T-helper 17 cell (primary cell): Measurements from ENCODE around the gene KMT2E. TPM values are rescaled to one million over a fixed set of nuclear protein-coding genes. Genes with fewer than 3 reads are reported as not detected.
"Not testable (repeated sequence)": the region's sequence is repeated elsewhere in the genome, so short reads cannot be mapped to it uniquely, and the experiment has no call there.

Source experiments
- ATAC-seq: fragments of 150-1000 bp; cut with Tn5 transposase; 2 replicates; pipeline ENCODE4 v1.10.0; 2021; ENCODE audit warnings: mild to moderate bottlenecking, moderate library complexity
- DNase-seq, 3 donors: peaks; one replicate each; pipeline versions ENCODE4 v3.0.0 to v3.0.0-alpha.2; 2020 to 2021
- H3K9me3 ChIP-seq: one replicate; pipeline ENCODE4 v1.7.0; 2013; ENCODE audit warnings: low read length, mild to moderate bottlenecking; ENCODE audit not compliant: control insufficient read depth, poor library complexity, severe bottlenecking
- H3K27ac Mint-ChIP-seq: one replicate; pipeline ENCODE4 v1.8.0; 2022; ENCODE audit warnings: mild to moderate bottlenecking, moderate library complexity, mixed read lengths
- H3K27me3 Mint-ChIP-seq: one replicate; pipeline ENCODE4 v1.8.0; 2022; ENCODE audit warnings: mixed read lengths
- H3K36me3 Mint-ChIP-seq: one replicate; pipeline ENCODE4 v1.8.0; 2022; ENCODE audit warnings: low read depth, mixed read lengths
- H3K4me1 Mint-ChIP-seq: one replicate; pipeline ENCODE4 v1.8.0; 2022; ENCODE audit warnings: mild to moderate bottlenecking, mixed read lengths
- H3K4me3 Mint-ChIP-seq: one replicate; pipeline ENCODE4 v1.8.0; 2022; ENCODE audit warnings: mild to moderate bottlenecking, moderate library complexity, mixed read lengths
- total RNA-seq, 4 donors: library from RNA in 2 of 4; stranded (reverse) in 2 of 4; gene quantifications; one replicate each; pipeline ENCODE4 v1.2.3 and lab custom pipeline; 2022 to 2026

KMT2E gene
- total RNA-seq, 2 donors from 2014 or later: 285 to 301 TPM

DNA sequence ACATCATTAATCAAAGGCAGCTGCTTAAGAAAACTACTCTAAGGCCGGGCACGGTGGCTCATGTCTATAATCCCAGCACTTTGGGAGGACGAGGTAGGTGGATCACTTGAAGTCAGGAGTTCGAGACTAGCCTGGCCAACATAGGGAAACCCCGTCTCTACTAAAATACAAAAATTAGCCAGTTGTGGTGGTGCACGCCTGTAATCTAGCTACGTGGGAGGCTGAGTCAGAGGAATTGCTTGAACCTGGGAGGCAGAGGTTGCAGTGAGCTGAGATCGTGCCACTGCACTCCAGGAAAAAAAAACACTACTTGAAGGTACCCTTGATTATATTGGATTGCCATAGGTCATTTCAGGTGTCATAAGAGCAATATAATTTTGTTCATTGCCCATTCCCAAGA, 14.9 kb downstream of the KMT2E start:
- peaks cover 54% of the 10 kb centered on the region for H3K4me1 Mint-ChIP-seq
- not testable (repeated sequence) for H3K9me3 ChIP-seq, H3K27me3 Mint-ChIP-seq, ATAC-seq, DNase-seq, H3K36me3 Mint-ChIP-seq
- H3K4me3 Mint-ChIP-seq: peak overlapping the region; percentile 8
- peak overlapping the region; percentile 24 for H3K27ac Mint-ChIP-seq

DNA sequence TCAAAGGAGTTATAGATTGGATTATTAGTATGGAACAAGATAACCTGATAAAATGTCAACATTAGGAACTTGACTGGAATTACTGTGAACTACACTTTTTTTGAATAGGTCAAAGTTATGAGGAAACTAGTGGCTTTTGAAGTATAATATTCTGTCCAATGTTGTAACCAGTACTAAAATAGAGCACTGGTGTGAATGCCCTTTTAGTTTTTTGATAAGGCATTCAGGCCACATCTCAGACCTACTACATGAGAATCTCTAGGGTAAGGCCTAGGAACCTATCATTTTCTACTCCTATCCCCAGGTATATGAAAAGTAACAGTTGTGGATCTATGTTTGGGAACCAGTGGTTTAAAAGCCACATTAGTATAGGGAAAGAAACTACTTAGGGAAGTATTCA, 16.4 kb downstream of the KMT2E start:
- ATAC-seq (no peak), DNase-seq (no peak)
- no peaks in the 10 kb centered on the region for H3K27me3 Mint-ChIP-seq
- peaks cover 50% of the 10 kb centered on the region for H3K4me1 Mint-ChIP-seq
- peak overlapping the region; percentile 24 for H3K27ac Mint-ChIP-seq
- H3K4me3 Mint-ChIP-seq: peak overlapping the region; percentile 7
- H3K36me3 Mint-ChIP-seq: no peaks in the 10 kb centered on the region
- H3K9me3 ChIP-seq: no peaks in the 10 kb centered on the region

DNA sequence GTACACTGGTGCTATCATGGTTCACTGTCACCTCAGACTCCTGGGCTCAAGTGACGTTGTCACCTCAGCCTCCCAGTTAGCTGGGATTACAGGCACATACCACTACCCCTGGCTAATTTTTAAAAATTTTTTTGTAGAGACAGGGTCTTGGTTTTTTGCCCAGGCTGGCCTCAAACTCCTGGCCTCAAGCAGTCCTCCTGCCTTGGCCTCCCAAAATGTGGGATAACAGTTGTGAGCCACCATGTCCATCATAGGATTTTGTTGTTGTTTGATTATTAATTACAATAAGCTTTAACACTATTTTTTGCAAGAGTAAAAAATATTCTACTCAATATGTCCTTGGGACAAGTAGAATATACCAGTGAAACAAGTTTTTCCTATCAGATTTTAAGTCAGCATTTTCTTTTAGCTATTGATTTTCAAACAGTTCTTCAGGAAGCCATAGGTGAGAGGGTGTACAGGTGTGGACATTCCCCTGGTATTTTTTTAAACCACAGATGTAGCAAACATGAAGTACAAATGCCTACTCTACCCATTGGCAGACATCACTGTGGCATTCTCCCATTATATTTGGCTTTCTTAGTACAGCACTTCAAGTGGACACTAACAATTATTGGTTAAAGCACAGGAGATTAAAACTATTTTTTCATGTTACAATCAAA, 18.7 kb downstream of the KMT2E start:
- no peak overlapping the region for H3K4me3 Mint-ChIP-seq
- DNase-seq (no peak), ATAC-seq (peak; percentile 49)
- H3K27ac Mint-ChIP-seq: peak overlapping the region; percentile 24
- H3K27me3 Mint-ChIP-seq: no peaks in the 10 kb centered on the region
- peaks cover 49% of the 10 kb centered on the region for H3K4me1 Mint-ChIP-seq
- H3K36me3 Mint-ChIP-seq: no peaks in the 10 kb centered on the region
- H3K9me3 ChIP-seq: no peaks in the 10 kb centered on the region

DNA sequence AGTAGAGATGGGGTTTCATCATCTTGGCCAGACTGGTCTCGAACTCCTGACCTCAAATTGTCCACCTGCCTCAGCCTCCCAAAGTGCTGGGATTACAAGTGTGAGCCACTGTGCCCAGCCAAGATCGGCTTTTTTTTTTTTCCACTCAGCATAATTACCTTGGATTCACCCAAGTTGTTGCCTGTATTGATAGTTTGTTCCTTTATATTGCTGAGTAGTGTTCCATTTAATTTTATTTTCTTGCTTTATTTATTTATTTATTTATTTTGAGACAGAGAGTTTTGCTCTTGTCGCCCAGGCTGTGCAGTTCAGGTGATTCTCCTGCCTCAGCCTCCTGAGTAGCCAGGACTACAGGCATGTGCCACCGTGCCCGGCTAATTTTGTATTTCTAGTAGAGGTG, 21.3 kb downstream of the KMT2E start:
- Mint-ChIP-seq H3K4me1 (peaks cover 40% of the 10 kb centered on the region), H3K4me3 (peak overlapping the region; percentile 56), H3K36me3 (peaks cover 3% of the 10 kb centered on the region), H3K27me3 (no peaks in the 10 kb centered on the region), H3K27ac (no peak overlapping the region)
- ATAC-seq (no peak), DNase-seq (no peak)
- no peaks in the 10 kb centered on the region for H3K9me3 ChIP-seq

DNA sequence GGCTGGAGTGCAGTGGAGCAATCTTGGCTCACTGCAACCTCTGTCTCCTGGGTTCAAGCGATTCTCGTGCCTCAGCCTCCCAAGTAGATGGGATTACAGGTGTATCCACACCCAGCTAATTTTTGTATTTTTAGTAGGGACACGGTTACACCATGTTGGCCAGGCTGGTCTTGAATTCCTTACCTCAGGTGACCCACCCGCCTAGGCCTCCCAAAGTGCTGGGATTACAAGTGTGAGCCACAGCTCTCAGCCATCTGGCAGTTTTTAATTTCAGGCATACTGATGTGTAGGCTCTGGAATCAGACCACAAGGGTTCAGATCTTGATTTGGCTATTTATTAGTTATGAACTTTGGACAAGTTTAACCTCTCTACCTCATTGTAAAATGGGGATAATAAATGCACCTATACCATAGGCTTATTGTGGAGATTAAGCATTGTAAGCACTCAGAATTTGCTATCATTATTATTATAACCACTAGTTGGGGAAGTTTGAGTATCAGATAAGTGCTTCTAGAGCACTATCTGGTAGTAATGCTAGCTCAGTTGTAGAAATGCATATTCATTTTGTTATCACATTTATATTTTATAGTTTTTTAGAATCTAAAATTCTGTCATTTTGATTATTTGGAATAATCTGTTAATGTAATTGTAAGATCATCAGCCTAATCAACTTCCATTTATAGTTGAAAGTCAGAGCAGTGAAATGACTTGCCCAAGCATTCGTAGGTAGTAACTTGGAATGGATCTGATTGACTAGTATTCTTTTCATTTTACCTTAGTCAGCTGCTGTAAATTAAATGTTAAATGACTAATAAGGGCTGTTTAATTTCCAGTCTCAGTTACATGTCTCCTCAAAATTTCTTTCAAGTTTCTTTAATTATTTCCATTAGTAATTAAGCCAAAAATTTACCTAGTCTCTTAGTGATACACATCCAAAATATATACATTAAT, 22.5 kb downstream of the KMT2E start:
- H3K4me3 Mint-ChIP-seq: peak overlapping the region; percentile 9
- H3K27me3 Mint-ChIP-seq: no peaks in the 10 kb centered on the region
- peak overlapping the region; percentile 76 for H3K27ac Mint-ChIP-seq
- H3K9me3 ChIP-seq: no peaks in the 10 kb centered on the region
- ATAC-seq (peak; percentile 39), DNase-seq (no peak)
- peaks cover 3% of the 10 kb centered on the region for H3K36me3 Mint-ChIP-seq
- H3K4me1 Mint-ChIP-seq: peaks cover 37% of the 10 kb centered on the region

DNA sequence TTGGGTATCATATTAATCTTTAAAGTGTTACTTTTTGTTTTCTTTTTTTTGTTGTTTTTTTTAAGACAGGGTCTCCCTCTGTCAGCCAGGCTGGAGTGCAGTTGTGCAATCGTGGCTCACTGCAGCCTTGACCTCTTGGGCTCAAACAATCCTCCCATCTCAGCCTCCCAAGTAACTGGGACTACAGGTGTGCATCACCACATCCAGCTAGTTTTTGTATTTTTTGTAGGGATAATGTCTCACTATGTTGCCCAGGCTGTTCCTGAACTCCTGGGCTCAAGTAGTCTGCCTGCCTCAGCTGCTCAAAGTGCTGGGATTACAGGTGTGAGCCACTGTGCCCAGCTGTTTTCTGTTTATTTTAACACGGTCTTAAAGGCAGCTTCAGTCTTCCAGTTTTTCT, 23.3 kb downstream of the KMT2E start:
- ATAC-seq: no peak
- no peak for DNase-seq
- peak overlapping the region; percentile 76 for H3K27ac Mint-ChIP-seq
- H3K27me3 Mint-ChIP-seq: no peaks in the 10 kb centered on the region
- H3K4me3 Mint-ChIP-seq: no peak overlapping the region
- H3K4me1 Mint-ChIP-seq: peaks cover 37% of the 10 kb centered on the region
- no peaks in the 10 kb centered on the region for H3K9me3 ChIP-seq
- H3K36me3 Mint-ChIP-seq: peaks cover 3% of the 10 kb centered on the region

DNA sequence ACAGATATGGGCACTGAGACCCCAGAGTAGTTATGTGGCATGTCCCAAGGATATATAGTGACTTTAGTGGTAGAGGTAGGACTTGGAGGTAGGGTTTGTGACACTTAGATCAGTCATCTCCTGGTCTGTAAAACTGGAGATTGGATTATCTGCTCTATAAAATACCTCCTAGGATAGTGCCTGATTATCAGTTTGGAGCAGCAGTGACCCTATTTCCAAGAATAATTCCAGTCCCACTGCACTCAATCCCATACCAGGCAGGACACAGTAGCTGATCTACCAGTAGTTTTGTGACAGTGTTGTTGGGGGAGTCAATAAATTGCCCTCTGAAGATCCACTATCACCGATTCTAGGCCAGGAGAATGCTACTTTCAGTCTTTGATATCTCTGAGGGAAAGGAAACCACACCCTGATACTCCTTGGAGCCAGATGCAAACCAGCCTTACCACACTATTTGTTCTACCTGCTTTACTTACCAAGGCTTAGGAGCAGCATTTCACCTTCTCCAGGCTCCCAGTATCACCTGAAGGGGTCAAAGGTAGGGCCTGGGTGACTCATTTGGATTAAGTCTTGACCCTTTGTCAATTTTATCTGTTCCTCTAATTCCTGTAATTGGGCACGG, 30.6 kb downstream of the KMT2E start:
- H3K4me1 Mint-ChIP-seq: peaks cover 34% of the 10 kb centered on the region
- H3K36me3 Mint-ChIP-seq: peaks cover 11% of the 10 kb centered on the region
- peak; percentile 24 for ATAC-seq
- peak overlapping the region; percentile 87 for H3K27ac Mint-ChIP-seq
- H3K27me3 Mint-ChIP-seq: no peaks in the 10 kb centered on the region
- no peak overlapping the region for H3K4me3 Mint-ChIP-seq
- H3K9me3 ChIP-seq: no peaks in the 10 kb centered on the region
- no peak for DNase-seq

DNA sequence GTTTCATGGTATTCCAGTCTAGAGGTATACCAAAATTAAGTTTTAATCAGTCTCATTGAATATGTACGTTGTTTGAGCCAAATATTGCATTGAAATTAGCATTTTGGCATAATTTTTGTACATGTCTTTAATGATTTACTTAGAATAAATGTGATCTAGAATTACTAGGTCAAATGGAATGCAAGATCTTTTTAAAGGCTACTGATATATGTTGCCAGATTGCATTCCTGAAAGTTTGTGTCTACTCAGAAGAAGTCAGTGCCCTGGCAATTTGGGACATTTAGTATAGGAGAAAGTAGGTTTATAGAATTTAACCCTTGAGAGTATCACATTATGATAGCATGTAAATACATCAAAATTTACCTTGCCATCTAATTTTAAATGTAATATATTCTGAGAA, 32.4 kb downstream of the KMT2E start:
- Mint-ChIP-seq H3K36me3 (peaks cover 14% of the 10 kb centered on the region), H3K27ac (peak overlapping the region; percentile 87), H3K27me3 (no peaks in the 10 kb centered on the region), H3K4me3 (no peak overlapping the region), H3K4me1 (peaks cover 46% of the 10 kb centered on the region)
- no peak for DNase-seq
- no peaks in the 10 kb centered on the region for H3K9me3 ChIP-seq
- ATAC-seq: no peak

DNA sequence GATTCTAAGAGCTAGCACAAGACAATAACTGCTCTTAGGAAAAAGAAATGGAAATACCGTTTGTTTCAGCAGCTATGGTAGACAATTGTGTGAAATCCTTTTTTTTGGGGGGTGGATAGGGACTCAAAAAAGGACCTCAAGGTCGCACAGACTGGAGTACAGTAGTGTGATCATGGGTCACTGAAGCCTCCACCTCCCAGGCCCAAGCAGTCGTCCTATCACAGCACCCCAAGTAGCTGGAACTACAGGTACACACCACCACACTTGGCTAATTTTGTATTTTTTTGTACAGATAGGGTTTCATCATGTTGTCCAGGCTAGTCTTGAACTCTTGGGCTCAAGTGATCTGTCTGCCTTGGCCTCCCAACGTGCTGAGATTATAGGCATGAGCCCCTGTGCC, 33.9 kb downstream of the KMT2E start:
- H3K27ac Mint-ChIP-seq: no peak overlapping the region
- H3K9me3 ChIP-seq: no peaks in the 10 kb centered on the region
- H3K4me1 Mint-ChIP-seq: peaks cover 51% of the 10 kb centered on the region
- ATAC-seq (no peak), DNase-seq (no peak)
- H3K27me3 Mint-ChIP-seq: no peaks in the 10 kb centered on the region
- H3K4me3 Mint-ChIP-seq: no peak overlapping the region
- peaks cover 14% of the 10 kb centered on the region for H3K36me3 Mint-ChIP-seq

DNA sequence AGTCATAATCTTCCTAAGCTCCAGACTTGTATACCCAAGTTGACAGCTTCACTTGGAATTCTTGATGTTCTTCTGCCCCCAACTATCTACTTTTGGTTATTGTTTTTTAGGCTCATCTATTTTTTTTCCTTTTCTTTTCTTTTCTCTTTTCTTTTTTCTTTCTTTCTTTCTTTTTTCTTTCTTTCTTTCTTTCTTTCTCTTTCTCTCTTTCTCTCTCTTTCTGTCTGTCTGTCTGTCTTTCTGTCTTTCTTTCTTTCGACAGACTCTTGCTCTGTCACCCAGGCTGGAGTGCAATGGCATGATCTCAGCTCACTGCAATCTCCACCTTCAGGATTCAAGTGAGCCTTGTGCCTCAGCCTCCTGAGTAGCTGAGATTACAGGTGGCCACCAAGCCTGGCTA, 36.5 kb downstream of the KMT2E start:
- peaks cover 48% of the 10 kb centered on the region for H3K4me1 Mint-ChIP-seq
- peak overlapping the region; percentile 88 for H3K27ac Mint-ChIP-seq
- H3K4me3 Mint-ChIP-seq: no peak overlapping the region
- no peaks in the 10 kb centered on the region for H3K9me3 ChIP-seq
- DNase-seq (no peak), ATAC-seq (no peak)
- peaks cover 12% of the 10 kb centered on the region for H3K36me3 Mint-ChIP-seq
- no peaks in the 10 kb centered on the region for H3K27me3 Mint-ChIP-seq

DNA sequence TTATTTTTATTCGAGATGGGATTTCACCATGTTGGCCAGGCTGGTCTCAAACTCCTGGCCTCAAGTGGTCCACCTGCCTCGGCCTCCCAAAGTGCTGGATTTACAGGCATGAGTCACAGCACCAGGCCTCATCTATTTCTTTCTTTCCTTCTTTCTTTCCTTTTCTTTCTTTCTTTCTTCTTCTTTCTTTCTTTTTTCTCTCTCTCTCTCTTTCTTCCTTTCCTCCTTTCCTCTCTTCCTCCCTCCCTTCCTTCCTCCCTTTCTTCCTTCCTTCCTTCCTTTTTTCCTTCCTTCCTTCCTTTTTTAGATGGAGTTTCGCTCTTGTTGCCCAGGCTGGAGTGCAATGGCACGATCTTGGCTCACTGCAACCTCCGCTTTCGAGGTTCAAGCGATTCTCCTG, 36.9 kb downstream of the KMT2E start:
- not testable (repeated sequence) for ATAC-seq, DNase-seq, H3K9me3 ChIP-seq, H3K36me3 Mint-ChIP-seq, H3K27me3 Mint-ChIP-seq
- Mint-ChIP-seq H3K27ac (peak overlapping the region; percentile 88), H3K4me3 (peak overlapping the region; percentile 36), H3K4me1 (peaks cover 48% of the 10 kb centered on the region)

DNA sequence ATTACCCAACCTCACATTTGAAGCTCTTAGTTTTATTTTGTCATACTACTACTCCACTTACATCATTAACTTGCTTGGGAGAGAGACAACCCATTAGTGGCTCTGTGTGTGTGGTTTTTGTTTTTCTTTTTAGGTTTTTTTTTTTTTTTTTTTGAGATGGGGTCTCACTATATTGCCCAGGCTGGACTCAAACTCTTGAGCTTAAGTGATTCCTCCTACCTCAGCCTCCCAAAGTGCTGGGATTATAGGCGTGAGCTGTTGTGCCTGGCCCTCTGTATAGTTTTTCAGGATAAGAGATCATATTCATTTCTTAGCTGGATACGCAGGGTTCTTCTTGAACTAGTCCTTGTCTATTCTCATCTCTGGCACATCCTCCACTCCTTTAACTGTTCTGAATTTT, 41.1 kb downstream of the KMT2E start:
- H3K27ac Mint-ChIP-seq: peak overlapping the region; percentile 93
- no peaks in the 10 kb centered on the region for H3K27me3 Mint-ChIP-seq
- ATAC-seq (no peak), DNase-seq (no peak)
- peaks cover 50% of the 10 kb centered on the region for H3K4me1 Mint-ChIP-seq
- peak overlapping the region; percentile 7 for H3K4me3 Mint-ChIP-seq
- no peaks in the 10 kb centered on the region for H3K9me3 ChIP-seq
- H3K36me3 Mint-ChIP-seq: no peaks in the 10 kb centered on the region

DNA sequence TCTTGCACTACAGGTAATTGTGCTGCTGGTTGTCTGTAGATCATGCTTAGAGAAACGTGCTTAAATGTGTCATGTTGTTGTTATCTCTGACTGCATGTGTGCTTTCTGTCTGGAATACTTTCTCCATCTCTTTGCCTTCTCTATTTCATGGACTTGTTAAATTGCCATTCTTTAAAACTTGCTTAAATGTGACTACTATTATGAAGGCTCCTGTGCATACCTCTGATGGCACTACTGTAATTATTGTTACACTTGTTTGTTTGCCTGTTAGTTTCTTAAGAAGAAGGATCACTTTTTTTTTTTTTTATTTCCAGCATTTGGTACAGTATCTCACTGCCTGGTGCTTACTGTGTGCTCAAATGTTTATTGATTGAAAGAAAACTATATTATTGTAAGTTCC, 41.6 kb downstream of the KMT2E start:
- Mint-ChIP-seq H3K27me3 (no peaks in the 10 kb centered on the region), H3K36me3 (no peaks in the 10 kb centered on the region), H3K4me3 (peak overlapping the region; percentile 7), H3K4me1 (peaks cover 48% of the 10 kb centered on the region), H3K27ac (peak overlapping the region; percentile 93)
- DNase-seq (no peak), ATAC-seq (no peak)
- no peaks in the 10 kb centered on the region for H3K9me3 ChIP-seq
